ENCODE results near the gene SERPINB4.

- TF ChIP-seq CTCF (IDR thresholded peaks at IDR 0.05; ENCODE audit: low read depth, low read length) (no peak), MYC (IDR thresholded peaks at IDR 0.05; ENCODE audit: low read depth, low read length) (no peak)
These were observed 37.6 kb upstream of the SERPINB4 start for GRCh38 chr18:63681449-63682340.
